Endometrial microvascular endothelial cells (primary cell): ENCODE results near the gene CELSR1. TPM values are rescaled to one million over a fixed set of nuclear protein-coding genes. Genes with fewer than 3 reads are reported as not detected.

ENCODE experiments used
- in situ Hi-C: cut with HindIII; loops from 2 replicates; pipeline ENCODE4 v1.10.0; 2017; ENCODE audit warnings: low sequenced_read_pairs, low pct_unique_long_range_greater_than_20kb; ENCODE audit errors: inconsistent ontology term
- total RNA-seq: library from RNA; depleted of rRNA; stranded (reverse); fragments of >200 nt; gene quantifications from one replicate; pipeline ENCODE4 v1.2.3, GENCODE V29; 2015; ENCODE audit errors: inconsistent ontology term

CELSR1 gene
- total RNA-seq, 1 donor from 2014 or later, result 0.19 TPM

DNA sequence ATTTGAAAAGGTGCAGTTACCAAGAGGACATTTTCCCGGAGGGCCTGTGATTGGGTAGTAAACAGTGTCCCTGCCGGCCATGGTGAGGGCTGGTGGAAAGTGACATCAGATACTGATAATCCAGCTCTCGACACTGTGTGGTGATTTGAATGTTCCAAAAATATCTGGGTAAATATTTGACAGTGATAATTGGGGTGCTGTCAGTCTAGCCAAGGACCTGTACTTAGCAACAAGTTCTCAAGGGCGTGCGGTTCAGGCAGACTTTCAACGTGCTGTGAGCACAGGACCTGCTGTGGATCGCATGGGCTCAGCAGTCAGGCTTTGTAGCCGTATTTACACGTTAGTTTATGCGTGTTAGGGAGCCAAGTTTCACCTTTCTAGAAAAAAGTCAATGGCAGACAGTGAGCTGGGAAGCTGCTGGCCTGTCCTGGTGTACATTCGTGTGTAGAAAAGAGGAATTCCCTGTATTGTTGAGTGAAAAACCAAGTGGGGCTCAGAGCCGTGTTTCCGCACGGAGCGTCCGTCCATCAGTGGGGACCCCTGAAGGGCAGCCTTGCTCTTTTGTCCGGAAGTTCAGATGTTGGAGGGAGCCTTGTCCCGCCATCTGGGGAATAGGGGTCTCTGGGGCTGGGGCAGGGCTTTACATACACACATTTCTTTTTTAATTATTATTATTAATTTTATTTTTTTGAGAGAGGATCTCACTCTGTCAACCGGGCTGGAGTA is 190.6 kb downstream of the CELSR1 start:
- in situ Hi-C loops, result loop anchor here (25.0 kb wide), 1 partner anchor 210 kb away; no protein-coding TSS in a partner anchor

DNA sequence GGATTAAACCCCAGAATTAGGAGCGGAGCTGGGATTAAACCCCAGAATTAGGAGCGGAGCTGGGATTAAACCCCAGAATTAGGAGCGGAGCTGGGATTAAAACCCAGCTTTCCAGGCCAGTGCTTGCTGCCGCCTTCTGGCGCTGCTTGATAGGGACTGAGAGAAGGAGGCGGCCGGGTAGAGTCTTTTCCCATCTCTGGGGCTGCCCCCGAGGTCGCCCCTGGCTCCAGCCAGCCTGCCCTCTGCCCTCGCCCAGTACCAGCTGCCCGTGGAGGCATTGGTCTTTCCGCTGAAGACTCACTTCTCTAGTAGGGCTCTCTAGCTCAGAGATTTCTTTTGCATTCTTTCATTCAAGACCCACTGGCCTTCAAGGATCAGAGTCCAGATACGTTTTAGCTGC is 196.7 kb downstream of the CELSR1 start:
- in situ Hi-C loops, result loop anchor here (25.0 kb wide), 1 partner anchor 203 kb away; no protein-coding TSS in a partner anchor

DNA sequence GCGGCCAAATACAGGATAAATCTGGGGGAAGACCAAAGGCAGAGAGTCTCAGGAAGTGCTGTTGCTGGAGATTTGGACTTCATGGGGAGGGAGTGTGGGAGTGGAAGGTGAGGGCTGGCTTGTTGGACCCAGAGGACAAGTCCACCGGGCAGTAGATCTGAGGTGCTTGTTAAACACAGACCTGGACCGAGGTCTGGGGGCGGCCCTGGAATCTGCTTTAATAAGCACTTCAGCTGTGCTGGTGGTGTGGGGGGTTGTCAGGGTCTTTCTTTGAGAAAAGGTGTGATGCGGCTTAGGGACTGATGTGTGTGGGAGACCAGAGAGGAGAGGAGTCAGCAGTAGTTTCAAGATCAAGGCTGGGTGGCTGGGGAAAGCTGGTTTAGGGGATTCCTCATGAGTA is 197.5 kb downstream of the CELSR1 start:
- in situ Hi-C loops, result loop anchor here (25.0 kb wide), 1 partner anchor 203 kb away; no protein-coding TSS in a partner anchor

DNA sequence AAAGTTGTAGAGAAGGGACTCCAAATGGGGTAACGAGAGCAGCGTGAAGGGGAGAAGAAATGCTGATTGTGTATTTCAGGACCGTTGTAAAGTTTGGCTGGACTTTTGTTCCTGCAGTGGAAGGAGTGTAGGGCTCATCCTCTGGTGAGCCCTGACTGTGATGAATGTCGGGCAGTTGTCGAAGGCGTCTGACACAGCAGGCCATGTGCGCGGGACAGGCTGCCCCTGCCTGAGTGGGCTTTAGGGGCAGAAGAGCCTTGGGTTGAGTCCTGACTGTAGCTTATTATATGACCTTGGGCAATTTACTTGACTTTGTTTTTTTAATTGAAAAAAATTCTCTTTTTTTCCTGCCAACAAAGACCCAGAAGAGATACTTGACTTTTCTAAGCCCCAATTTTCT is 198.8 kb downstream of the CELSR1 start:
- in situ Hi-C loops, result loop anchor here (25.0 kb wide), 1 partner anchor 201 kb away; no protein-coding TSS in a partner anchor

DNA sequence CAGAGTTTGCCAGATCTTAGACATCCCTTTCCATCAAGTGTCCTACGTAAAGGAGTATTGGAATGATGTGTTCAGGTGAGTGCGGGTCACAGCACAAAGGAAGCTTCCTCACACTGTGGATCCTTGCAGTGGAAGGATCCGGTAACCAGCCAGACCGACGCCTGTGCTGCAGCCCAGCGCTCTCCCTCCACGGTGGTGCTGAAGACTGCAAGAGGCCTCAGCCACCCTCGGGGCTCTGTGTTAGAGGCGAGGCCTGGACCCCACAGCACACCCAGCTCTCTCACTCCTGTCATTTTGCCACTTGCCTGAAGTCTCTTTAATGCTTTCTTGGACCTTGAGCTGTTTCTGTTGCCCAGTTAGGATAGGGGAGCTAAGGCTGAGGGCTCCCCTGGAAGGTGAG is 199.6 kb downstream of the CELSR1 start:
- in situ Hi-C loops, result loop anchor here (25.0 kb wide), 1 partner anchor 201 kb away; no protein-coding TSS in a partner anchor

DNA sequence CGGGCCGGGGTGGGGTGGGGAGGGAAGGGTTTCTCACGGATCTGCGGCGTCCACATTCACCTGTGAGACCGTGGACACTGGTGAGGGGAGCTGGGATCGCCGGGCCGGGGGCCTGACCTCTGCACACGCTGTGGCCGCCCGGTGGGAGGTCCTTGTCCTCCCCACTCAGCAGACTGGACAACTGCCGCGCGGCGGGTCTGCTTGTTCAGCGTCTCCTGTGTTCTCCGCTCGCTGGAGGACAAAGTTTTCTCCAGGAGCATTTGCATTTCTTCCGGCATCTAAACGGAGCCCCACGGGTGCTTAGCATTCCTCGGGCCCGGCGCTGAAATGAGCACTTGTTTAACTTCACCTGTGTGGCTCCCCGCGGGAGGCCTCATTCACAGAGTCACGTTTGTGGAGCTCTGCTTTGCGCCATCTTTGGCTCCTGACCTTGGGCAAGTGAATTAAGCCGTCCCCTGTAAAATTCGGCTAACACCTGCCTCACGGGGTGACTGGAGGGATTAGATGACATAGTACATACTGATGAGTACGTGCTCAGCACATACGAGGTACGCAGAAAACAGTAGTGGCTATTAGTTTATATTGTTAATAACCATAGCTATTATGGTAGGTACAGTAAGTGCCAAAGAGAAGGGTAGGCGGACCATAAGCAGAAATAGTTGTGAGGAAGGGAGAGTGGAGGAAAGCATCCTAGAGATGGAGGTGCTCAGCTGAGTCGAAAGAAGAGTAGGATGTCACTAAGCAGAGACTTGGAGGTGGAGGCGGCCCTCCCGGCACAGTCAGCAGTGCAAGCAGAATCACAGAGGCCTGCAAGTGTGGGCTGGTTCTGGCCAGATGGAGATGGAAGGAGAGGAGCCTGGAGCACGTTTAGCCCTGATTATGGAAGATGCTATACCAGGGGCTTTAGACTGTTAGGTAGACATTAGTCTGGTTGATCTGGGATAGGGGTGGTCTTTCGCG is 201.0 kb downstream of the CELSR1 start:
- in situ Hi-C loops, result loop anchor here (25.0 kb wide), 1 partner anchor 199 kb away; no protein-coding TSS in a partner anchor

DNA sequence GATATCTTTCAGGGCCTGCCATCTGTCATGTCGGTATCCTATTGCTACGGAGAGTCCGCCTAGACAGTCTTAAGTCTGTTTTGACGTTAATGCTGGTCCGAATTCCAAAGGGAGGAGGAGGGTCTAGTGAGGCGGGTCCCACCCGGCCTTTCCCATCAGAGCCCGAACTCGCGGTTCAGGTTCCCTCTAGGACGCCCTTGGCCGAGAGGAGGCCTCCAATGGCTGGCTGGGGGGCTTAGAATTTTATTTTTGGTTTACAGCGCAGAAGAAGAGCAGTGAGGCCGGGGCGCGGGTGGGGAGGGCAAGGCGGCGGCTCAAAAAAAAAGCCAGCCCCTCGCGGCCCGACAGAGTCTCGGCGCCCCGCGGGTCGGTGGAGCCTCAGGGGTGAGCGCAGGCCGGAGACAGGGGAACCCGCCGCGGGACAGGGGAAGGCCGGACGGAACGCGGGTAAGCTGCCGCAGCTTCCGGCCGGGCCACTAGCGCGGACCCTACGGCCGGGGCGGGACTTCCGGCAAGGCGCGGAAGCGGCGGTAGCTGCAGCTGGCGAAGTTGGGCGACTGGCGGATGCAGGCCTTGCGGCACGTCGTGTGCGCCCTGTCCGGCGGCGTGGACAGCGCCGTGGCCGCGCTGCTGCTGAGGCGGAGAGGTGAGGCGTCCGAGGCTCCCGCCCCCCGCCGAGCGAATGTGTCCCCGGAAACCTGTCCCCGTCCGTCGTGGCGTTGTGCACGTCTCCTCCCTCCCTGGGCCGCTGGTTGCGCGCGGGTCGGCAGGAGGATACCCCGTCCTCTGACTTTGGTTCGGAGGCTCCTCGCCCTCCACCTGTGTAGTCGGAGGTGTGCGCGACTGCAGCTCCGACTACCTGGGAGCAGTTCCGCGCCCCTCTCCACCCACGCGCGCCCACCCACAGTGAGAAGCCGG is 202.0 kb downstream of the CELSR1 start, which contains the start of gene TRMU:
Gene TRMU (plus strand): TSS at position 514 of the 918 bp plus-strand sequence. CDS start 51 bp downstream, at position 565.
- in situ Hi-C loops, result loop anchor here (25.0 kb wide), 1 partner anchor 198 kb away; no protein-coding TSS in a partner anchor

DNA sequence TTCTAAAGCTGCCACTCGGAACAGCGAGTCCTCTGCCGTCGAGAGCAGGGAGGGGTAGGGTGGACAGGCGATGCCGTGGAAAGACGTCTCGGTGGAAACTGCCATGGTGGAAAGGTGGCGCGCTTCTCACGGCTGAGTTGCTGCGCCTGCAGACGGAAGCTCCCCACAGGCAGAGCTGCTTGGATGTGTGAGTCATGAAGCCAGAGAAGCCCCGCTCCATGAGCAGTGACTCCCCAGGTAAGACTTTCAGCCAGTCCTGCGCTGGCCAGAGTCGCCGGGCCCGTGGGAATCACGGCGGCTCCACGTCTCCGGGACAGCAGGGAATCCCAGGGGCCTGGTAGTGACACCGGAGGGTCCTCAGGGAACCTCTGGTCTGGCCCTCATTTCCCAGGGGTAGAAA is 205.9 kb downstream of the CELSR1 start:
- in situ Hi-C loops, result loop anchor here (25.0 kb wide), 1 partner anchor 194 kb away; no protein-coding TSS in a partner anchor

DNA sequence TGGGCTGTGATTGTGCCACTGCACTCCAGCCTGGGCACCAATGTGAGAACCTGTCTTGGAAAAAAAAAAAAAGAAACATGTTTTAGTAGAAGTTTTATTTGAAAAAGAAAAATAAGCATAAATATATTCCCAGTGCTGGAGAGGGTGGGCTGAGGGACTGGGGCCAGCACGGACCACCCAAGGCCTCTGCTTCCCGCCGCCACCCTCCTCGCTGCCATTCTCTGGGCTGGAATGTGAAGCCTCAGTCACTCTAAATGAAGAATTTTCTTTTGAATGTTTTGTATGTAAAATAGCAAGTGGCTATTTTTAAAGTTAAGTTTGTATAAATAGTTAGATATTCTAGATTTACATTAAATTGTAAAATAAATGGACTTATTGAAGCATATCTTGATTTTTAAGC is 207.0 kb downstream of the CELSR1 start:
- in situ Hi-C loops, result loop anchor here (25.0 kb wide), 1 partner anchor 193 kb away; no protein-coding TSS in a partner anchor

DNA sequence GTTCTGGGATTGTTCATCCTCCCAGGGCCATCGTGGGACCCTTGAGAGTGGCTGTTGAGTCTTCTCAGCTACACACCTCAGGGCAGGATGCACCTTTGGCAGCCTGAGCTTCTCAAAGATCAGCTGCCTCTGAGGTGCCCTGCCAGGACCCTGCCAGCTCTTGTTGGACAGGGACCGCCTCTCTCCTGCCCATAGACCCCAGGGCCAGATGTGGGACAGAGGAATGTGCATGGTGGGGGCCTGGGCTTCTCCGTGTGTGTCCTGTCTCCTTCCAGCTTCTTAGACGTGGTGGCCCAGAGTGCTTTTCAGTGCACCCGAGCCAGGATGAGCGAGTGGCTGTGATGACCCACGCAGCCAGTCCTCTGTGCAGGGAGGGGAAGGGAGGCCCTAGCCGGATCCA is 207.8 kb downstream of the CELSR1 start:
- in situ Hi-C loops, result loop anchor here (25.0 kb wide), 1 partner anchor 192 kb away; no protein-coding TSS in a partner anchor

DNA sequence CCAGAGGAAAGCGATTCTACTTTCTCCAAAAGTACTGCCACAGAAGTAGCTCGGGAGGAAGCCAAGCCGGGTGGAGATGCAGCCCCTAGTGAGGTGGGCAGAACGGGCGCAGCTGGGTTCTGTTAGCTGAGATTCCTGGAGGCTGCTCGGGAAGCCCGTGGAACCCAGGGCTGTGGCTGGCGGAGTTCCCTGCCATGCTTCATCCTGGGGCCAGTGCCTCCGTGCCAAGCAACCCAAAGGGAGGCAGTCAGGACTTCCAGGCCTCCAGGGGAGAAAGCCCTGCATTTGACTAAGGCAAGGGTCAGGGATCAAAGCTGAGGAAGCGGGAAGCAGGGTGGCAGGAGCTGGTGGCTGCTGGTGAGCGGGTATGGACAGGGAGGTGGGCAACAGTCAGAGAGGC is 208.6 kb downstream of the CELSR1 start:
- in situ Hi-C loops, result loop anchor here (25.0 kb wide), 1 partner anchor 191 kb away; no protein-coding TSS in a partner anchor

DNA sequence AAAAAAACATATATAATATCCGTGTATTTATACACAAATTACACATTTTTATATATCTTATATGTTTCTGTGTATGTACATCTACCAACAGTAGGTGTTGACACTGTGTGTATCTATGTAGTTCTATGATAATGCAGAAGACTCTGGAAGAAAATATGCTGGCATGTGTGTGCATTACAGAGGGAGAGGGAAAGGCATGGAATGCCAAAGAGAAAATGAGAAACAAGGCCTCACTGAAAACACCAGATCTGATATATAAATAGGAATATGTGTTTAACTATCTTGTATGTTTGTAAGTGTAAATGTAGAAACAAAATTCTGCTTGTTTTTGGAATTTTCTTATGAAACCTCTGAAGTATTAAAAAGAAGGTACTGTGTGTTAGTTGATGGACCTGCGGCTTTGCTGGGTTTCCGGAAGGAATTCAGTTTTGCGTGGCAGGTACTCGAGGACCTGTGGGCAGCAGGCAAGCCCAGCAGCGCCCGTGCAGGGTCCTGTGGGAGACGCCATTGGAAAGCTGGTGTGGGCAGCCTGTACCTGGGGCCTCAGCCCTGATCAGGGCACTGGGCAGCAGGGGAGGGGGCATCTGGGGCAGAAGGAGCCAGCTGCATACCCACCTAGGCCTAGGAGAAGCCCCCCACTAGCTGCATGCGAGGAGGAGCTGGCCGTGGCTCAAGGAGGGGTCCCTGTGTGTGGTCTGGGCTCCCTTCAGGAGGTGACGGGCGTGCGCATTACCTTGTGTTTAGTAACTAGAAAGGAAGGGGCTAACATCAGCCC is 209.5 kb downstream of the CELSR1 start:
- in situ Hi-C loops, result loop anchor here (25.0 kb wide), 1 partner anchor 191 kb away; no protein-coding TSS in a partner anchor

DNA sequence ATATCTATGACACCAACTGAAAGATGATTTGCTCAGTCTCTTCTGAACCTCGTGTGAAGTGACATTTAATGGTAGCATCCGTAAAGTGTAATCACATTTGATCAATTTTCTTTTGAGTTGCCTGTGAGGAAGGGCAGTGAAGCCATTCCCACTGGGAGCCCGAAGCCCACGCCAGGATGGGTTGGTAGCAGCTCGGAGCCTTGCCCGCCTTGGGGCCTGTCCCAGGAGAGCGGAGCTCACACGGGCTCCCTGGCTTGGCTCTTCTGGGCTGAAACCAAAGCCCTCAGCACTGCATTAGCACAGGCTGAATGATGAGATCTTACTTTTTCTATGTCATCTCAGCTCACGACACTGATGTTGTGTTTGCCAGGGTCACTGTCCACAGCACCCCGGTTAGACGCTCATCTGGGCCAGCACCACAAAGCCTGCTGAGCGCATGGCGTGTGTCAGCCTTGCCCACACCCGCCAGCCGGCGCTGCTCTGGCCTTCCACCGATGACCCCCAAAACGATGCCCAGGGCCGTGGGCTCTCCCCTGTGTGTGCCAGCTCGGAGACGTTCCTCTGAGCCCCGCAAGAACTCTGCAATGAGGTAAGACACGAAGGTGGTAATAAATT is 211.2 kb downstream of the CELSR1 start:
- in situ Hi-C loops, result loop anchor here (25.0 kb wide), 1 partner anchor 189 kb away; no protein-coding TSS in a partner anchor

DNA sequence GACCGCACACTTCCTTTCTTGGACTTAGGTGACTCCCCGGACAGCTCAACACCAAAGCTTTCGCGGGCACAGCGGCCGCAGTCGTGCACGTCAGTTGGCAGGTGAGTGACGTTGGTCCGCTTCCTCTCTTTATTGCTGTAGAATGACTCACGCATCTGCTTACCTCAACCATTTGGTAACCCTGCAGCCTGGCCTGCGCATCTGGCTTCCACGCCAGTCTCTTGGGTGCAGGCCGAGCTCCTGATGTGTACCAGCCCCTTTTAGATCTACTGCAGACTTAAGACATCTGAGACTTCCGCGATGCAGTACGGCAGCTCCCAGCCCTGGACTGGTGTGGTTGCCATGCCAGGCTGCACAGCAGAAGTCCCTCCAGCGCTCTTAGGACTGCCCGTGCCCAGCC is 214.3 kb downstream of the CELSR1 start:
- in situ Hi-C loops, result no loop called here

DNA sequence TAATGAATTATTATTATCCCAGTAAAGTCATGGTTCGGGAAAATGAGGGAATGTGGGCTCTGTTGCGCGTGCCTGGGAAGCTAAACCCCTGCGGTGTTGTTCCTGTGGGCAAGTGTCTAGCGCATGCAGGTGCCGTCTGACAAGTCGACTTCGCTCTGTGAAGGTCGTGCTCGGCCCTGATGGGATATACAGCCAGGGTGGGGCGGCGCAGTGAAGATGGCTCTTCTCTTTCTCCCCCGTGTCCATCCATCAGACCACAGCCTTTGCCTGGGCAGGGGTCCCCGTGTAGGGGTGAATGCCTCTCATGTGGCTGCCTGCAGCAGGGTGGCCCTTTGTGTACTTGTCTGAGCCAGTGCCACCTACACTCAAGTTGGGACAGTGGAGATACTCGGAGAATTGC is 214.7 kb downstream of the CELSR1 start:
- in situ Hi-C loops, result no loop called here

DNA sequence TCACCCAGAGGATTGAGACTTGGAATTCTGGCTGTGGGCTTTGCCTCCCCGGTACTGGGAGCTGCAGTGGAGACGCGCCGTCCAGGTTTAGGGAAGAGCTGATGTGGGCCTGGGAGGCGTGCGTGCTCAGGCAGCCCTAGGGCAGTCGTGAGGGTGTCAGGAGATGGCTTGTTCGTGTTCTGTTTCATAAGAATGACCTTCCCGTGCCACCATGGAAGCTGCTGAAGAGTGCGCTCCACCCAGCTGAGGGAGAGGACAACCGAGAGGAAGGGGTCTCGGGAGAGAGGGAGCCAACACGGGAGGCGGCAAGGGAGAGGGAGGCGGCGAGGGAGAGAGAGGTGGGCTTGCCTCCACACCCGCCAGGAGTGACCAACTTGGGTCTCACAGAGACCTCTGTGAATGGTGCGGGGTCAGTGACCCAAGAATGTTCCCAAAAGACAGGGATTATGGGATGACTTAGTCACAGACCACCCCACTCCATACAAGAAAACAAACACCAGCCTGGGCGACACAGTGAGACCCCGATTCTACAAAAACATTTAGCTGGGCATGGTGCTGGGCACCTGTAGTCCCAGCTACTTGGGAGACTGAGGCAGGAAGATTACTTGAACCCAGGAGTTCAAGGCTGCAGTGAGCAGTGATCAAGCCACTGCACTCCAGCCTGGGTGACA is 216.6 kb downstream of the CELSR1 start:
- in situ Hi-C loops, result no loop called here
